VCaP (cell line): ENCODE data around the gene CHST1.

Experiments used
- H3K27ac ChIP-seq: fragments of 450-650 bp; 2 replicates; pipeline ENCODE4 v1.5.1; 2017
- TF ChIP-seq, protein P1 (sequence below): fragments of 450-650 bp; conservative IDR thresholded peaks from 2 replicates; pipeline ENCODE4 v1.5.1; 2017; ENCODE audit warnings: mild to moderate bottlenecking, moderate library complexity

CHST1 gene

DNA sequence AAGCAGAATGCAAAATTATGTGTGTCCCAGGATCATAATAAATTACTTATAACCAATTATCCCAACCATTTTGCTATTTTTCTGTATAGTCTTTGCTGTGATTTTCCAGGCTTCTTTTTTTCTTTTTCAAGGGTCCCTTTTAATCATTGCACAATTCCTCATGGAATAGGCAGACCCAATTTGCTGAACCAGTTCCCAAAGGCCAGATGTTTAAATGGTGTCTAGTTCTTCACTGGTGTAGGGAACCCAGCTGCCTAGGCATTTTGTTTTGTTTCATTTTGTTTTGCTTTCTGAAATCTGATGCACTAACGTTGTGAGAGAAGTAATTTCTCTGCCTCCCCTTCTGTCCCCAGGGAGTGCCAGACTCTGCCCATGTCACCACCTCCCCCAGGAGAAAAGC is 60.4 kb downstream of the CHST1 start:
- no peak overlapping the region for H3K27ac ChIP-seq
- TF ChIP-seq, protein P1, sequence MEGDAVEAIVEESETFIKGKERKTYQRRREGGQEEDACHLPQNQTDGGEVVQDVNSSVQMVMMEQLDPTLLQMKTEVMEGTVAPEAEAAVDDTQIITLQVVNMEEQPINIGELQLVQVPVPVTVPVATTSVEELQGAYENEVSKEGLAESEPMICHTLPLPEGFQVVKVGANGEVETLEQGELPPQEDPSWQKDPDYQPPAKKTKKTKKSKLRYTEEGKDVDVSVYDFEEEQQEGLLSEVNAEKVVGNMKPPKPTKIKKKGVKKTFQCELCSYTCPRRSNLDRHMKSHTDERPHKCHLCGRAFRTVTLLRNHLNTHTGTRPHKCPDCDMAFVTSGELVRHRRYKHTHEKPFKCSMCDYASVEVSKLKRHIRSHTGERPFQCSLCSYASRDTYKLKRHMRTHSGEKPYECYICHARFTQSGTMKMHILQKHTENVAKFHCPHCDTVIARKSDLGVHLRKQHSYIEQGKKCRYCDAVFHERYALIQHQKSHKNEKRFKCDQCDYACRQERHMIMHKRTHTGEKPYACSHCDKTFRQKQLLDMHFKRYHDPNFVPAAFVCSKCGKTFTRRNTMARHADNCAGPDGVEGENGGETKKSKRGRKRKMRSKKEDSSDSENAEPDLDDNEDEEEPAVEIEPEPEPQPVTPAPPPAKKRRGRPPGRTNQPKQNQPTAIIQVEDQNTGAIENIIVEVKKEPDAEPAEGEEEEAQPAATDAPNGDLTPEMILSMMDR, result no peak

GRCh38 chr11:45603946-45604682 is 61.3 kb downstream of the CHST1 start:
- no peak overlapping the region for H3K27ac ChIP-seq
- TF ChIP-seq, protein P1, result no peak

DNA sequence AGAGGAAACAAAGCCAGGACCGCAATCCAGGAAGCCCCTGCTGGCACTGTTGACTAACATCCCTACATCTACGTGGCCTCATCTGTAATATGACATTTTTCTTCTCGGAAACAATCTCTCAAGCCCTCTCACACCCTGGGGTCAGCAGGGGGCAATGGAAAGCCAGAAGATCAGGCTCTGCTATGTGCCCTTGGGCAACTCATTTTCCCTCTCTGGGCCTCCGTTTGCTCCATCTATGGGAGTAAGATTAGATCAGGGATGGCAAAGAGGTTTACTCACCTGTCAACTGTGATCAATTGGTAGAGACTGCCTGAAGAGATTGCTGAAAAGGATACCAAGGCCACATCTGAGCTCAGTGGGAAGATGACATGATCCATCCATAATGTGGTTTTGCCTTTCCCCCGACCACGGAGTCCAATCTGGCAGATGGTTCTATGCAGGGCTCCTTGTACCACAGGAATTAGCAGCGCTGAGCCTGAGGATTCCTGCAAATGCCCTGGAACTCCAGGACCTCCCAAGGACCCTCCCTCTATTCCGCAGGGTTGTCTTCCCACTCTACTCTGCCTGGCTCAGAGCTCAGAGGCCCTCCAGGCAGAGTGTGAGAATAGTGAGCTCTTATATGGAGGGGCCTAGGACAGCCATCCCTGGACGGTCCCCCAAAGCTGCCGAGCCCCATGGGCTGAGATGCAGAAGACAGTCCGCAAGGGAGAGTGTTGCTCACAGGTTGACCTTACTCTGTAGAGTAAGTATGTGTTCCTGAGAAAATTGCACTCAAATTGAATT is 66.1 kb downstream of the CHST1 start:
- TF ChIP-seq, protein P1, result no peak

More for the DNA sequence above, 66.1 kb downstream of the CHST1 start:
- H3K27ac ChIP-seq, result no peak overlapping the region
